ENCODE measurements around the gene SHH. TPM values are rescaled to one million over a fixed set of nuclear protein-coding genes. Genes with fewer than 3 reads are reported as not detected.

SHH gene
- total RNA-seq, 3 donors from 2014 or later: 2.4 to 9.6 (median 6.6) TPM

DNA sequence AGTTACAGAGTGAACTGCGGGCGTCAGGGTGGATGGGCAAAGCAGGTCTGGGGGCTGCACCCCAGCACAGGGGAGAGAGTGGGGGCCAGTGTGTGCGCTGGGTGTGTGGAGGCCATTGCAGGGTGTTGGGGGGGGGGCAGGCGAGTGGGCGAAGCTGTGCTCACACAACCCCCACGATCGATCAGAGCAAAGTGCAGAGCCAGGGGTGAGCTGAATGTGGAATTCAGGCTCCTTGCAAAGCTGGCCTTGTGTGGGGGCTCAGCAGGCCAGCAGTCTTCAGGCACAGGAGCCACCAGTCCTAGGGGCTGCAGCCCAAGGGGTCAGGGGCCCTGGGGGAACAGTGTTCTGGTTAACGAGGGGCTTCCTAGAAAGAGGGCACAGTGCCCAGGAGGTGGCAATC, 862 bp upstream of the SHH start:
- Histone ChIP-seq H3K9me3 (peaks cover 3% of the 10 kb centered on the region), H3K4me1 (ENCODE audit: low read depth) (peaks cover 27% of the 10 kb centered on the region), H3K36me3 (ENCODE audit: low read depth) (no peaks in the 10 kb centered on the region), H3K4me3 (no peak overlapping the region)
- TF ChIP-seq, protein P1, sequence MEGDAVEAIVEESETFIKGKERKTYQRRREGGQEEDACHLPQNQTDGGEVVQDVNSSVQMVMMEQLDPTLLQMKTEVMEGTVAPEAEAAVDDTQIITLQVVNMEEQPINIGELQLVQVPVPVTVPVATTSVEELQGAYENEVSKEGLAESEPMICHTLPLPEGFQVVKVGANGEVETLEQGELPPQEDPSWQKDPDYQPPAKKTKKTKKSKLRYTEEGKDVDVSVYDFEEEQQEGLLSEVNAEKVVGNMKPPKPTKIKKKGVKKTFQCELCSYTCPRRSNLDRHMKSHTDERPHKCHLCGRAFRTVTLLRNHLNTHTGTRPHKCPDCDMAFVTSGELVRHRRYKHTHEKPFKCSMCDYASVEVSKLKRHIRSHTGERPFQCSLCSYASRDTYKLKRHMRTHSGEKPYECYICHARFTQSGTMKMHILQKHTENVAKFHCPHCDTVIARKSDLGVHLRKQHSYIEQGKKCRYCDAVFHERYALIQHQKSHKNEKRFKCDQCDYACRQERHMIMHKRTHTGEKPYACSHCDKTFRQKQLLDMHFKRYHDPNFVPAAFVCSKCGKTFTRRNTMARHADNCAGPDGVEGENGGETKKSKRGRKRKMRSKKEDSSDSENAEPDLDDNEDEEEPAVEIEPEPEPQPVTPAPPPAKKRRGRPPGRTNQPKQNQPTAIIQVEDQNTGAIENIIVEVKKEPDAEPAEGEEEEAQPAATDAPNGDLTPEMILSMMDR (IDR thresholded peaks at IDR 0.05): no peak
- no peak for ATAC-seq
- no peak for DNase-seq
- intact Hi-C loops (cut with DNase I, micrococcal nuclease): no loop called here

DNA sequence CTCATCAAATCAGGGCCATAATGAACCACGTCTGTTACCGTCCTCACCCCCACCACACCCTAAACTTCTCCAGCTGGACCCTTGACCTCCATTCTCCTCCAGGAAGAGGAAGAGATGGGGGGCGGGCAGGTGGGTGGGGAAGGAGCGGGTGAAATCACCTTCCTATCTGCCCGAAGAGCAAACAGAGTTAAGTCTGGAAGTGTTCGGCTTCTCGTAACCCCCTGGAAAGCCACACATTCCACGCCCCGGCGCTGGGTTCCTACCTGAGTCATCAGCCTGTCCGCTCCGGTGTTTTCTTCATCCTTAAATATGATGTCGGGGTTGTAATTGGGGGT, 736 bp downstream of the SHH start:
- peaks cover 27% of the 10 kb centered on the region for H3K4me1 ChIP-seq (ENCODE audit: low read depth)
- intact Hi-C loops (cut with DNase I, micrococcal nuclease): no loop called here

DNA sequence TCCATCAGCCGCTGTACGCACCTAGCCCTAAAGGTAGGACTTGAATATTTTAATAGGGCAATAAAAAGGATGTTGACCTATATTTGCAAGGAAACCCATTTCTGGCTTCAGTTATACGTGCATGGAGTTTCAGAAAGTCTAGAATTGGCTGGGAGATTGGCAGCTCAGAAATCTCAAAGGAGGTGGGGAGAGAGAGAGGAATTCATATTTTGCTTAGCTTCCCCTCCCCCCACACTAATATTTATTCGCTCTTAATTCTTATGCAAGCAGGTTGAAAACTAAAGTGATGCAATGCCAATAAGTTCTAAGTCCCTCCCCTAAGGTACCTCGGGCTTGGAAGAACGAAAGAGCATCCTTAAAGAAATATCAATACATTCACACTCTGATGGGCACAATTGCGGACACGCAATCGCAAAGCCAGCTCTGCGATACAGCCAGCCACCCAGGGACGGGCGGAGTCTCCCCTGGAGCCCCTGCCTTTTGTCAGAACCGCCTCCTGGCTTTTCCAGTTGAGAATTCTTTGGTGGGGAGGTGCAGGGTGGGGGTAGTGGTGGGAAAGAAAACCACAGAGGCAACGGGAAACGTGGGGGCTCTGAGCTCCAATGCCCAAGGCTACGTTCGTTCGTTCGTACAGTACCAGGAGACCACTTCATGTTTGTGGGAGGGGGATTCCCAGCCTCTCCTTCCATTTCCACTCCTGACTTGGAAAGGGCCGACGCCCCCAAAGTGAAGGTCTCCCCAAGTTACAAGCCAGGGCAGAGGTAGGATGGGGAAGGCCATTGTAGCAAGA, 1.3 kb downstream of the SHH start:
- peak in 1 of 3 donors; percentile 43 for DNase-seq
- no peak overlapping the region for H3K4me3 ChIP-seq
- TF ChIP-seq, protein P1 (IDR thresholded peaks at IDR 0.05): no peak
- peaks cover 29% of the 10 kb centered on the region for H3K4me1 ChIP-seq (ENCODE audit: low read depth)
- no peak for ATAC-seq
- H3K9me3 ChIP-seq: no peaks in the 10 kb centered on the region
- no peaks in the 10 kb centered on the region for H3K36me3 ChIP-seq (ENCODE audit: low read depth)
- intact Hi-C loops (cut with DNase I, micrococcal nuclease): no loop called here

More for the DNA sequence above, 736 bp downstream of the SHH start:
- H3K36me3 ChIP-seq (ENCODE audit: low read depth): no peaks in the 10 kb centered on the region
- TF ChIP-seq, protein P1 (IDR thresholded peaks at IDR 0.05): no peak
- H3K4me3 ChIP-seq: no peak overlapping the region
- H3K9me3 ChIP-seq: no peaks in the 10 kb centered on the region
- DNase-seq (peak; percentile 43 to 72 (median 64)), ATAC-seq (peak; percentile 17)

DNA sequence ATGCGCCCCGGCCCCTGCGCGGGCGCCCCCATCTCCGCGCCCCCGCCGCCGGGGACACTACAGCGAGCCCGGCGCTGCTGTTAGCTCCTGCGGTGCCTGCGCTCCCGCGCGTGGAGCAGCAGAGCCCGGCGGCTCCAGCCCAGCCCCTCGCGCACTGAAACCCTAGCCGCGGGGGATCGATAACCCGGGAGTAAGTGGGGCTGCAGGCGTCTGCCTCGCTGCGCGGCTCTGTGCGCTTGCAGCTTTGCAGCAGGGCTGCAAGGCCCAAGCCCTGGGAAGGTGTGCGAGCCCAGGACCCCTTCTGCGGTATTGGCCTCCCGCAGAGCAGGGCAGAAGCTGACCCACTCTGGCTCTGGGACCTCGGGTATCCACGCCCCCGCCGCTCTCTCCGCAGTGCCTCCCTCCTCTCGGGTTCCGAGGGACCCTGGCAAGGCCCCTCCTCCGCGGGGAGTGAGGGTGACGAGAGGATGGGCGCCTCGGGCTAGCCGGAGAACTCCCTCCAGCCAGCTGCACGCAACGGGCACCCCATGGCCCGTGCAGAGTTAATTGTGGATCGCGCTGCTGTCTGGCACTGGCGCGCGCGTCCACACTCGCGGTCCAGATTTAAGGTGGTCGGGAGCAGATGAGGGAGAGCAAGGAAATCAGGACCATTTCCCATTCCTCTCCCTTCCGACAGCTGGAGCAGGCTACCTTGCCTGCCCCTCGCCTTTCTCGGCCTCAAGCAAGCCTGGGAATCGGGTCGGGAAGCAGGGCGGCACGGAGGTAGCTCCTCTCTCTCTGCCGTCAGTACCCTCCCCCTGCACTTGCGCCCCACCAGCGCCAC, 2.1 kb downstream of the SHH start:
- TF ChIP-seq, protein P1 (IDR thresholded peaks at IDR 0.05): no peak
- no peaks in the 10 kb centered on the region for H3K9me3 ChIP-seq
- ATAC-seq: no peak
- peaks cover 36% of the 10 kb centered on the region for H3K4me1 ChIP-seq (ENCODE audit: low read depth)
- intact Hi-C loops (cut with DNase I, micrococcal nuclease): loop anchor here in 1 of 2 donors (10.0 kb wide), 1 partner anchor 1015 kb away; no protein-coding TSS in a partner anchor
- H3K36me3 ChIP-seq (ENCODE audit: low read depth): no peaks in the 10 kb centered on the region
- peak in 1 of 3 donors; percentile 55 for DNase-seq
- H3K4me3 ChIP-seq: no peak overlapping the region

DNA sequence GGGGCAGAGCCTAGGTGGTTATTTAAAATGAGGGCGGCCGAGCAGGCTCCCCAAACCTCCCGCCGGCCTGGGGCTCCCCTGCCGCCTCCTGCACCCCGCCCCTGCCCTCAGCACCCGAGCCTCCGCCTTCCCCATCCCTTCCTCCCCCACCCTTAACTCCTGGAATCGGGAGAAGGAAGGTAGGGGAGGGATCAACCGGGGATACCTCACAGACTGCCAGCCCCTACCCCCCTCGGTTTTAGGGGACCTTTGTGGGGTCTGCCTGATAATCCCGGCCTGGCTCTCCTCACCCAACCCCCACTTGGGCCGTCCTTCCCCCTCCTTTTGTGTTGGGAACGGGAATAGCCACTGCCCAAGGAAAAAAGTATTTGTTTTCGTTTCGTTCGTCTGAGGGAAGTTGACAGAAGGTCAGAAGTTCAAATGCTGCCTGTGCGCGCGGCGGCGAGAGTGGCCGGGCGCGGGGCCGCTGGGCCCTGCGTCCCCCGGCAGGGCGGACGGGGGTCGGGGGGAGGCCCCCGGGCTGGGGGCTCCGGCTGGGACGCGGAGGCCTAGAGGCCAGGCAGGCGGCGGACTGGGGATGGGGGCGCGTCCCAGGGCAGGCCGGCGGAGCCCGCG, 2.8 kb downstream of the SHH start:
- intact Hi-C loops (cut with DNase I, micrococcal nuclease): loop anchor here in 1 of 2 donors (10.0 kb wide), 1 partner anchor 1015 kb away; no protein-coding TSS in a partner anchor
- Histone ChIP-seq H3K36me3 (ENCODE audit: low read depth) (no peaks in the 10 kb centered on the region), H3K9me3 (no peaks in the 10 kb centered on the region), H3K4me3 (no peak overlapping the region), H3K4me1 (ENCODE audit: low read depth) (peaks cover 43% of the 10 kb centered on the region)
- ATAC-seq (peak; percentile 53), DNase-seq (peak in 1 of 3 donors; percentile 63)
- TF ChIP-seq, protein P1 (IDR thresholded peaks at IDR 0.05): no peak

Data from mucosa of descending colon (tissue), 3 donors.